HG03196 (cell line): ENCODE results near the gene BLOC1S4.

Experiments
- ATAC-seq: cut with Tn5 transposase; IDR thresholded peaks from one replicate; pipeline ENCODE4 v1.9.1; 2021; ENCODE audit not compliant: unreplicated experiment

The BLOC1S4 gene

DNA sequence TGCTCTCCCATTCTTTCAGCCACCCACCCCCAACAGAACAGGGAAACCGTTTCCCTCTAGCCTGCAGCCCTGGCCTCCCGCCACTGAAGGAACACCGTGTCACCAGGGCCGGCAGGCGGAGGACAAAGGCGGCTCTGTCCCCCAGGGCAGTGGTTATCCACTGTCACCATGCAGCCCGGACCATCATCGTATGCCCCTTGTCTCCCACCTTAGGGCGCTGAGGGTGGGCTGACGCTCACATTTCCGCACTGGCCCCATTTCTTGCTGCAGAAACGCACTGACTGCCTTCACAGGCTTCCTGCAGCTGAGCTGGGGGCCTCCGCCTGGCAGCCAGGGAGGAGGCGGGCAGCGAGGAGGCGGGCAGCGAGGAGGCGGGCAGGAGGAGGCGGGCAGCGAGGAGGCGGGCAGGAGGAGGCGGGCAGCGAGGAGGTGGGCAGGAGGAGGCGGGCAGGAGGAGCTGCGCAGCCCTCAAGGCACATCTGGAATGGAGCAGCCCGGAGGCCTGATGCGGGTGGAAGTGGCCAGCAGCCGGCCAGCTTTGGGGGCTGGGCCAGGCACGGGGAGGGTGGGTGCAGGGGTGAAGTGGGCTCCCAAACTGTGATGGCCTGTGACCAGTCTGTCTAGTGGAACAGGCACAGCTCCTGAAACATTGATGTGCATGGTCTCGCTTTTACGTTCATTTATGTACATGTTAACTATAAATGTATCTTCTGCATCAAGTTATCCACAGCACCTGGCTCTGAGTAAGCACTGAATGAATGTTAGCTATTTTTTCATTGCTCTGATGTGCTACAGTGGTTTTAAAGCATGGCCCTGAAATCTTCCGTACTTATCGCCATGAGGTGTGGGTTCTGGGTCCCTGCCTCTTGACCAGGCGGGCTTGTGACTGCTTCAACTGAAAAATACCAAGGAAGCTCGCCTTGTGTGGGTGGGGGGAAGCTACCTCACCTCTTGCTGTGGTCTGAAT, 46.0 kb downstream of the BLOC1S4 start:
- ATAC-seq = no peak

- ATAC-seq = no peak
Observed at GRCh38 chr4:6763330-6763851, 47.4 kb downstream of the BLOC1S4 start.

GRCh38 chr4:6764976-6765620, 49.1 kb downstream of the BLOC1S4 start:
- ATAC-seq = no peak

DNA sequence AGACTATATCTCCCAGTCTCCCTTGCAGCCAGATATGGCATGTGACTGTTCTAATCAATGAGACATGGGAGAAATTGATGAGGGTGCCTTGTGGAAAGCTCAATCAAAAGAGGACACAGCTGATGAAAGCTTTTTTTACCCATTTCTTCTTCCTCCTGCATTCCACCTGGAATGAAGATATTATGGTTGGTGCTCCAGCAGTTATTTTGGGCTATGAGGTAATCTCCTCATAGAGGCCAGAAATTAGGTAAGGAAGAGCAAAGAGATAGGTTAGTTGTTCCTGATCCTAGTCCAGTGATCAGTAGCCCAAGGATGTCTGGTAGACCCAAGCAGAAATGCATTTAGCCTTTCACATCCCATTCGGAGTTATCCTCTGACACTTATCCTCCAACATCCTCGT, 49.7 kb downstream of the BLOC1S4 start:
- ATAC-seq = no peak
